NCI-H2107 (cell line): ENCODE measurements around the gene CCDC40.

ENCODE experiments used
- DNase-seq: peaks from one replicate; lab custom pipeline; 2025; lab: John Stamatoyannopoulos, UW

The CCDC40 gene

GRCh38 chr17:80000136-80000535 lies 36.3 kb upstream of the CCDC40 start:
- DNase-seq = no peak

DNA sequence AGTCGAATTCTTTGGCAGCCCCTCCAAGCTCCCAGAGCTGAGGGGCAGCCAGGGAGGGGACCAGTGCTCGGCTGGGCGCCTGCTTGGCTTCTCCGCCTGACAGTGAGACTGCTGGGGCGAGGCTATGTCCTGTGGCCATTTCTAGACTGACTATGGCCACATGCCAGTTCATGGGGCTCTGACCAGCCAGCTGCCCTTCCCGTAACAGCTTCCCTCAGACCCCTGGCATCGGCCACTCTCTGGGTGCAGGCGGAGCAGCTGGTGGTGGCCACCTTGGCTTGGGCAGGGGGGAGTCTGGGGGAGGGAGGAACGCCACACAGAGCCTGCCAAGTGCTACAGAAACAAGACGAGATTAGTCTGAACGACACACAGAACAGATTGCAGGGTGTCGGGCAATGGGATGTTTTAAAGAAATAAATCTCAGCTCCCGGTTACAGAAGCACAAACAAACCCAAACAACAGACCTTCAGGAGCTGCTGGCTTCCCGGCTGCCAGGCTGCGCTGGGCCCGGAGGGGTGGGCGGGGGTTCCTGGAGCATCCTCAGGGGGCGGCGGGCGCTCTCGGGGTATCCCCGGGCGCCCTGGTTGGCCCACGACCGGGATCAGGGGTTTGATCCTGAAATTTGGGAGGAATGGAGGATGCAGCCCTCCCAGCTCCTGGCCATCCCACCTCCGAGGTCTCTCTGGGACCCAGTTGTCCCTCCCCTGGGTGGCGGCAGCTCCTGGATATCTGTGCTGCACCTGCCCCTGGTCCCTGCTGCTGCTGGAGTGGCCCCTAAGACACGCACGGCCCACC lies 35.3 kb upstream of the CCDC40 start:
- DNase-seq = no peak

DNA sequence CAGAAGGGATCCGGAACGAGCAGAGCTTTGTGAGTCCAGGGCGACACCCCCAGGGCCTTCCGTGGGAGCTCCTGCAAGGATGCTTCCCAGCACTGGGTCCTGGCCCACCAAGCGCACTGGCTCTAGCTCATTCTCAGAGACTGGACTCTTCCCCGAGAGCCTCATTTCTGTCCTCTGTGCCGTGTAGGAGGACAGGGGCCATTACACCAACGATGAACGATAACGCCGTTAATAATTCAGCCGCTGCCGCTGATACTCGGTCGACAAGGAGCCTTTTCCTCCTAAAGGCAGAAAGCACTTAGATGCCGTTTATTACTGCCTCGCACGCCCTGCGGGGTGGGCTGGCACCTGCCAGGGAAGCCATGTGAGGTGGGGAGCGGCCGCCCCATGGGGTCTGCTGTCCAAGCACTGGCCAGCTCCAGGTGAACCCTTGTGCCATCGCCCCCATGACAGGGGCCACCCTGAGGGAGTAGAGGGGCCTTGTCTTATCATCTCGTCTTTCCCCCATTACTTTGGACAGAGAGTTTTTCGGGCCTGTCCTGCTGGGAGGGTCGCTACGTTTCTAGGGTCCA lies 34.3 kb upstream of the CCDC40 start:
- no peak for DNase-seq

- DNase-seq = no peak
Observed at GRCh38 chr17:80002690-80003490, 33.6 kb upstream of the CCDC40 start.

- DNase-seq = no peak
Observed at GRCh38 chr17:80003969-80004368, 32.5 kb upstream of the CCDC40 start.

DNA sequence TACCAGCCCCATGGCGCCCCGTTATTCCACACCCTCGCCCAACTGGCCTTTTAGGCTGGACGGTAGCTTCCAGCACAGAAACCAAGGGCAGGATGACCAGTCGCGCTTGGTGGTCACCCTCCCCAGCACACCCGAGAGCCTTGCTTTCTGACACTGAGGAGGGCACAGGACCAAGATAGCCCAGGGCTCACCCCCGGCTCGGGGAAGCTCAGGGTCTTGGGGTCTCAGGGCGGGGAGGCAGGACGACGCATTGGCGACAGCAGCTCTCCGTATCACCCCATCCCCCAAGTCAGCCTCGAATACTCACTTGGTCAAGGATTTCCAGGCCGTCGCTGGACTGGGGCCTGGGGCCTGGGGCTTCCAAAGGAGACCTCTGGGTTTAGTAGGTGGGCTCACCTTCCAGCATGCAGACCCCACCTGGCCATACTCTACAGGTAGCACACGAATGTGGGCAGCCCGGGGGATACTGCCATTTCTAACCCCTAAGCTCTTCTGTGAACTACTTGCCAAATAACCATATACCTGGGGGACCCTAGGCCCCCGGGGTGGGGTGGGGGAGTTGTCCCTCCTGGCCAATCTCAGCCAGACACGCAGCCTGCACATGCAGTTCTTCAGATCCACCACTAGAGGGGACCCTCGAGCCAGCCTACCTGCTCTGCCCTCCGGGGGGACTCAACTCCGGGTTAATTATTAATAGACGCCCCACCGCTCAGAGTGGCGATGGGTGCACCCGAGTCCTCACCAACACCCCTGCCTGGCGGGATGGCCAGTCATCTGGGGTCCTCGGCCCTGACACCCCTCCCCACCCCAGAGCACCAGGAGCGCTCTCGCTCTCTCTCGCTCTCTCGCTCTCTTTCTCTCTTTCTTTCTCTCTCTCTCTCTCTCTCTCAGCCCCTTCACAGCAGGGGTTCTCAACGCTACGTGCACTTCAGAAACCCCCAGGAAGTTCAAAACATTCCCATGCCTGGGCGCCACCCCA lies 30.8 kb upstream of the CCDC40 start:
- peak; percentile 43 for DNase-seq

GRCh38 chr17:80006339-80006720 lies 30.1 kb upstream of the CCDC40 start:
- DNase-seq = no peak

GRCh38 chr17:80006811-80007752 lies 29.4 kb upstream of the CCDC40 start:
- DNase-seq = no peak

GRCh38 chr17:80007939-80008338 lies 28.5 kb upstream of the CCDC40 start:
- no peak for DNase-seq

GRCh38 chr17:80008383-80008840 lies 28.0 kb upstream of the CCDC40 start:
- peak; percentile 90 for DNase-seq

DNA sequence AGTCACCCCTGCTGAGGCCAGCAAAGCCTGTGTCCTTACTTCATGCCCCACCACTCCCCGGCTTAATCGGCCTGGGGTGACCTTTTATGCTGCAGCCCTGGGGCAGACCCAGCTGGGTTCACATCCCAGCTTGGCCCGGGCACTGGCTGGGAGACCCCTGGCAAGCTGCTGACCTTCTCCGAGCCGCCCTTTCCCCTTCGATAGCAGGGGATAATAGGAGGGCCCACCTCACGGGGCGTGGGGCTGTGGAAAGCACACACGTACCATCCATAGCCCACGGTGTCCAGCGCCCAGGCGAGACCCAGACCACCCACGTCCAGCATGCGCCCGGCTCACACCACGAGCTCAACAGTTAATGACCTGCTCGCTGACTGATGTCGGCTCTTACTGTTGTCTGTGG lies 27.6 kb upstream of the CCDC40 start:
- no peak for DNase-seq

- DNase-seq = no peak
Observed at GRCh38 chr17:80009391-80010282, 26.8 kb upstream of the CCDC40 start.

DNA sequence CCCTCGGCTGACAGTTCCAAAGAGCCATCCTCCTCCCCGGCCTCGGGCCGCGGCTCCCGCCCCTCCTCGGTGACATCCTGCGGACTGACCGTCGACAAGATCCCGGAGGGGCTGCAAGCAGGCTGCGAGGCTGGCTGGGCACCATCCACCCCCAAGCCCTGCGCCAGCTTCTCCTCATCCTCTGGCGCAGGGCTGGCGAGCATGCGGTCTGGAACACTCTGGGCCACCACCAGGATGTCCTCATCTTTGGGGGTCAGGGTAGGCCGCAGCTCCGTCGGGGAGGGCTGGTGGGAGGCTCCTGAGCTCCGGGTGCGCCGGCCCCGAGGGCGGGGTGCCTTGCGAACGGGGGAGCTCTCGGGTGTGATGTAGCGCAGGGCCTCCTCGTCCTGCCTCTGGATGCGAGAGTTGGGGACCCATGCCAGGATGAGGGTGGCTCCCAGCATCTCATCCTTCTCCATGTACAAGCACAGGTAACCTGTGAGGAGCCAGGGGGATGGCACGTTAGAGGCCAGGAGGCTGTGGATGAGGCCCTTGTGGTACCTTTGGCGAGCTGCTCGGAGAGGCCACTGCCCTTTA lies 26.1 kb upstream of the CCDC40 start:
- no peak for DNase-seq

DNA sequence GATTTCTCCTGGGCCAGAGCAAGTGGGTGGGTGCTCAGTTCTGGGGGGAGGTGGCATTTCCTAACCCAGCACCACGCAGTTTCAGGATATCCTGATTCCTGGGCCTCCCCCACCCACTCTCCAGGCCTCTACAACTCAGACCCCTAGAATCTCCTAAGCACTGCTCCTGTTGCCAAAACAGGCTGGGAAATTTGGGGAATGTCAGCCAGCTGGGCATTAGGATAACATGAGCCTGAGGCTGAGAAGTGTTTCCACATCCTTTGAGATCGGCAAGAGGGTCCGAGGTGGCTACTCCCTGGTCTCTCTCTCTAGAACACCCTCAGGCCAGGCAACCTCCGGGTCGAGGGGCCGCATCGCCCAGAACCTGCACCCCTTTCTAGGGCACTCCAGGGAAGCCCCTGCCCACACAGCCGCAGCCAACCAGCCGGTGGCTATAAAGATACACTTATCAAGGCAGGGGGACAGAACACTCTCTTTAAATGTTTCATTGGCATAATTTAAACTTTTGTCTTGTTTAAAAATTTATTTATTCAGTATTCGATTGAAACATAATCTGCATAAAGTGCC lies 24.4 kb upstream of the CCDC40 start:
- DNase-seq = no peak

GRCh38 chr17:80012765-80013741 lies 23.4 kb upstream of the CCDC40 start:
- DNase-seq = no peak

GRCh38 chr17:80017226-80018010 lies 19.0 kb upstream of the CCDC40 start:
- DNase-seq = no peak
